ENCODE results near the gene FRK.
"Not testable (repeated sequence)": the region's sequence is repeated elsewhere in the genome, so short reads cannot be mapped to it uniquely, and the experiment has no call there.

The FRK gene

GRCh38 chr6:116060572-116061283 is at the start of gene FRK:
FRK (minus strand) TSS chr6:116060891; CDS start chr6:116060311, 580 bp downstream.
- peak; percentile 16 for DNase-seq (ENCODE audit: low spot score)

GRCh38 chr6:116108836-116109235 is 48.1 kb upstream of the FRK start:
- FAIRE-seq = no peak
- DNase-seq (ENCODE audit: low spot score) = no peak

More at GRCh38 chr6:116060572-116061283, at the start of gene FRK:
- FAIRE-seq = no peak

- FAIRE-seq (no peak), DNase-seq (ENCODE audit: low spot score) (no peak)
These were observed 45.5 kb upstream of the FRK start for GRCh38 chr6:116106146-116106545.

- no peak for DNase-seq (ENCODE audit: low spot score)
- FAIRE-seq = no peak
These were observed 44.6 kb upstream of the FRK start for GRCh38 chr6:116105247-116105646.

GRCh38 chr6:116104636-116105035 is 43.9 kb upstream of the FRK start:
- FAIRE-seq = no peak
- DNase-seq (ENCODE audit: low spot score) = no peak

GRCh38 chr6:116102873-116103272 is 42.2 kb upstream of the FRK start:
- DNase-seq (ENCODE audit: low spot score) (no peak), FAIRE-seq (no peak)

- no peak for DNase-seq (ENCODE audit: low spot score)
- FAIRE-seq = no peak
These were observed 41.1 kb upstream of the FRK start for GRCh38 chr6:116101790-116102189.

- FAIRE-seq (no peak), DNase-seq (ENCODE audit: low spot score) (no peak)
These were observed 40.6 kb upstream of the FRK start for GRCh38 chr6:116101302-116101718.

GRCh38 chr6:116100419-116101301 is 40.0 kb upstream of the FRK start, which contains the start of gene NT5DC1:
NT5DC1 (plus strand) TSS chr6:116100853; CDS start chr6:116100931, 78 bp downstream.
- FAIRE-seq = no peak

GRCh38 chr6:116099036-116099435 is 38.3 kb upstream of the FRK start:
- FAIRE-seq = no peak
- DNase-seq (ENCODE audit: low spot score) = no peak

More at GRCh38 chr6:116100419-116101301, 40.0 kb upstream of the FRK start, which contains the start of gene NT5DC1:
- peak; percentile 91 for DNase-seq (ENCODE audit: low spot score)

- DNase-seq (ENCODE audit: low spot score) (no peak), FAIRE-seq (no peak)
These were observed 36.5 kb upstream of the FRK start for GRCh38 chr6:116096979-116097816.

GRCh38 chr6:116096048-116096759 is 35.5 kb upstream of the FRK start:
- DNase-seq (ENCODE audit: low spot score); FAIRE-seq: not testable (repeated sequence)

GRCh38 chr6:116094041-116094440 is 33.4 kb upstream of the FRK start:
- DNase-seq (ENCODE audit: low spot score) (no peak), FAIRE-seq (no peak)

- DNase-seq (ENCODE audit: low spot score) = no peak
- no peak for FAIRE-seq
These were observed 29.6 kb upstream of the FRK start for GRCh38 chr6:116090251-116090650.

GRCh38 chr6:116088946-116089345 is 28.3 kb upstream of the FRK start:
- DNase-seq (ENCODE audit: low spot score) (no peak), FAIRE-seq (no peak)

GRCh38 chr6:116087437-116088027 is 26.8 kb upstream of the FRK start:
- no peak for FAIRE-seq
- no peak for DNase-seq (ENCODE audit: low spot score)

- DNase-seq (ENCODE audit: low spot score) (no peak), FAIRE-seq (no peak)
These were observed 23.6 kb upstream of the FRK start for GRCh38 chr6:116084284-116084683.

GRCh38 chr6:116083052-116083451 is 22.4 kb upstream of the FRK start:
- FAIRE-seq (no peak), DNase-seq (ENCODE audit: low spot score) (no peak)

GRCh38 chr6:116078945-116079344 is 18.3 kb upstream of the FRK start:
- DNase-seq (ENCODE audit: low spot score) (no peak), FAIRE-seq (no peak)

GRCh38 chr6:116078522-116078921 is 17.8 kb upstream of the FRK start:
- FAIRE-seq (no peak), DNase-seq (ENCODE audit: low spot score) (no peak)

All from urothelium cell line (cell line).